Keratinocyte (primary cell): Measurements from ENCODE around the gene MUC4. TPM values are rescaled to one million over a fixed set of nuclear protein-coding genes. Genes with fewer than 3 reads are reported as not detected.
"Not testable (repeated sequence)": the region's sequence is repeated elsewhere in the genome, so short reads cannot be mapped to it uniquely, and the experiment has no call there.

ENCODE experiments used
- DNase-seq: peaks from one replicate; pipeline ENCODE4 v3.0.0-alpha.2; 2011; ENCODE audit warnings: low read depth, missing footprints, low spot score
- FAIRE-seq: peaks from 2 replicates; lab custom pipeline; 2011; peaks lifted over from hg19 to GRCh38; lab: Jason Lieb, UNC
- H2AFZ ChIP-seq: 2 replicates; pipeline ENCODE4 v1.6.0; 2012; ENCODE audit warnings: low read length, control low read depth, inconsistent platforms; ENCODE audit not compliant: control insufficient read depth
- H3K27ac ChIP-seq: 2 replicates; pipeline ENCODE4 v1.5.1; 2011; ENCODE audit warnings: low read length; ENCODE audit not compliant: control insufficient read depth, insufficient read depth
- H3K27me3 ChIP-seq: 3 replicates; pipeline ENCODE4 v1.6.0; 2011; ENCODE audit warnings: low read length; ENCODE audit not compliant: control insufficient read depth, insufficient read depth; ENCODE audit errors: extremely low read depth
- H3K36me3 ChIP-seq, 2 experiments: 2 replicates in 1 of 2; 3 replicates in 1 of 2; pipeline ENCODE4 v1.5.1; 2011; ENCODE audit warnings: low read length in 2 of 2, mild to moderate bottlenecking in 1 of 2; ENCODE audit not compliant: control insufficient read depth in 2 of 2, insufficient read depth in 2 of 2; ENCODE audit errors: extremely low read depth in 1 of 2
- H3K4me1 ChIP-seq: 3 replicates; pipeline ENCODE4 v1.5.1; 2011; ENCODE audit warnings: low read length; ENCODE audit not compliant: control insufficient read depth, insufficient read depth; ENCODE audit errors: extremely low read depth
- H3K4me2 ChIP-seq: 3 replicates; pipeline ENCODE4 v1.6.0; 2011; ENCODE audit warnings: low read depth, low read length; ENCODE audit not compliant: control insufficient read depth, insufficient read depth; ENCODE audit errors: extremely low read depth
- H3K4me3 ChIP-seq, 3 experiments: fragments of 200-600 bp in 1 of 3; sonication (generic) in 1 of 3; 2 replicates in 2 of 3; 3 replicates in 1 of 3; pipeline ENCODE4 v1.5.1; 2011 to 2016; ENCODE audit warnings: low read length in 3 of 3, mild to moderate bottlenecking in 3 of 3, control low read depth in 2 of 3, inconsistent platforms in 1 of 3, low read depth in 1 of 3, mixed read lengths in 1 of 3, mixed run types in 1 of 3, moderate library complexity in 1 of 3; ENCODE audit not compliant: control insufficient read depth in 2 of 3, insufficient read depth in 2 of 3; ENCODE audit errors: extremely low read depth in 1 of 3
- H3K79me2 ChIP-seq: 2 replicates; pipeline ENCODE4 v1.6.0; 2012; ENCODE audit warnings: low read length; ENCODE audit not compliant: control insufficient read depth, insufficient read depth
- H3K9ac ChIP-seq: 3 replicates; pipeline ENCODE4 v1.6.0; 2011; ENCODE audit warnings: low read length; ENCODE audit not compliant: control insufficient read depth, insufficient read depth; ENCODE audit errors: extremely low read depth
- H3K9me1 ChIP-seq: 3 replicates; pipeline ENCODE4 v1.6.0; 2011; ENCODE audit warnings: low read length; ENCODE audit not compliant: control insufficient read depth, insufficient read depth; ENCODE audit errors: extremely low read depth
- H3K9me3 ChIP-seq: 2 replicates; pipeline ENCODE4 v1.5.1; 2012; ENCODE audit warnings: low read depth, low read length; ENCODE audit not compliant: control insufficient read depth
- H4K20me1 ChIP-seq: 3 replicates; pipeline ENCODE4 v1.6.0; 2011; ENCODE audit warnings: low read length; ENCODE audit not compliant: control insufficient read depth, insufficient read depth; ENCODE audit errors: extremely low read depth
- CTCF ChIP-seq, 3 experiments: IDR thresholded peaks in 1 of 3; conservative IDR thresholded peaks in 1 of 3; optimal IDR thresholded peaks in 1 of 3; 2 replicates in 2 of 3; 3 replicates in 1 of 3; pipeline versions ENCODE3 to v1.5.1; 2011; ENCODE audit warnings: low read length in 3 of 3, mild to moderate bottlenecking in 3 of 3, moderate library complexity in 2 of 3, control low read depth in 1 of 3, inconsistent platforms in 1 of 3; ENCODE audit not compliant: insufficient read depth in 2 of 3; ENCODE audit errors: extremely low read depth in 1 of 3
- EZH2 ChIP-seq: IDR thresholded peaks from one replicate; pipeline ENCODE4 v1.6.1; 2012; ENCODE audit warnings: inconsistent platforms, mild to moderate bottlenecking, low read length, moderate library complexity
- dilution Hi-C: fragments of 300-500 bp; cut with MboI; formaldehyde crosslinking; loops from one replicate; pipeline ENCODE4 v1.7.0; 2020; ENCODE audit warnings: low sequenced_read_pairs; ENCODE audit not compliant: extremely low pct_ligation_motif_present
- polyA plus RNA-seq, 5 experiments: library from polyadenylated mRNA; depleted of rRNA in 3 of 5; stranded (reverse) in 3 of 5; stranded (forward) in 1 of 5; unstranded in 1 of 5; fragments of >200 nt; gene quantifications; 1 replicate in 1 of 5; 2 replicates in 3 of 5; 3 replicates in 1 of 5; pipeline versions ENCODE4 v1.2.1 to v1.2.3, GENCODE V29; 2011 to 2012; ENCODE audit warnings: missing spikeins in 2 of 5, low read depth in 1 of 5, low replicate concordance in 1 of 5

MUC4 gene
- polyA plus RNA-seq, 1 donor (not counting 4 experiments of a cell fraction or from before 2014, with no cell fraction given), result not detected

- Histone ChIP-seq H3K4me1 (no peaks in the 10 kb centered on the region), H4K20me1 (no peaks in the 10 kb centered on the region), H3K9ac (no peak overlapping the region), H2AFZ (no peak overlapping the region), H3K9me3 (no peaks in the 10 kb centered on the region), H3K27me3 (no peaks in the 10 kb centered on the region), H3K36me3 (no peaks in the 10 kb centered on the region), H3K4me3 (no peak overlapping the region), H3K4me2 (no peak overlapping the region), H3K79me2 (no peaks in the 10 kb centered on the region), H3K27ac (no peak overlapping the region), H3K9me1 (no peaks in the 10 kb centered on the region)
- dilution Hi-C loops, result no loop called here
- no peak for TF ChIP-seq EZH2
- no peak for TF ChIP-seq CTCF (optimal IDR thresholded peaks at IDR 0.05 in 1 of 3, IDR thresholded peaks at IDR 0.05 in 1 of 3, conservative IDR thresholded peaks at IDR 0.05 in 1 of 3; ENCODE audit: extremely low read depth in 1 of 3, insufficient read depth in 2 of 3, low read length in 3 of 3)
- FAIRE-seq (no peak), DNase-seq (no peak)
These were observed 72.1 kb downstream of the MUC4 start for GRCh38 chr3:195739561-195740111.

DNA sequence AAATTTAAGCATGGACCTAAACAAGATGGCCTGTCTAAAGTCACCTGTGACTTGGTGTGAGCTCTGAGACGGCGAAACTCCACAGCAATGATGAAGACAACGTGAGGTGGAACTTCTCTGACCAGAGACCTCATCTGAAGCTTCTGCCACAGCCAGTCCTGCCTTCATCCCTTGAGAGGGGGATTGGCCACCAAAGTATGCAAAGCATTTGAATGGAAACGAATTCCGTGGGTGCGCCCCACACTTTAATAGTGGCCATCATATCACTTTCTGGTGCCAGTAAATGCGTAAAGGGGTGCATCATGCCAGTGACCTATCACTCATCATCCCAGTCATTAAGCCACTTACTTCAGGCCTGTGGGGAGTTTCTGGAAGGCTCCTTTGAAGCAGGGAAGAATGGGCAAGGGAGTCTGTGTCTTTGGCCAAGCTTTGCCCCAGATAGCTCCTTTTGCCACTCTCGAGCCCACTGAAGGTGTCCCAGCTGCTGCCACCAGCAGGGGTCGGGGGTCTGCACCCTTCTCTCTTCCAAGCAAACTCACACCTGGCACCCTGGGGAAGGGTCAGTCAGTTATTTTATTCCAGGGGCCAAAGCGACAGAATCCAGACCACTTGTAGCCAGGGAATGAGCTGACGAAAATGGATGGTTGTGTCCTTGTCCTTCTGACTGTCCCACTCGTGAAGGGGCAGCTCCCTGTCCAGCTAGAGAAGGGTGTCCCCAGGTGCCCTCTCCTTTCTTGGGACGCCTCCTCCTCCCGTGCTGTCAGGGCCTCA lies 73.3 kb downstream of the MUC4 start:
- dilution Hi-C loops, result no loop called here
- DNase-seq (no peak), FAIRE-seq (no peak)
- Histone ChIP-seq H3K4me1 (no peaks in the 10 kb centered on the region), H3K9me1 (no peaks in the 10 kb centered on the region), H2AFZ (no peak overlapping the region), H3K4me2 (no peak overlapping the region), H3K27ac (no peak overlapping the region), H3K79me2 (no peaks in the 10 kb centered on the region), H3K27me3 (no peaks in the 10 kb centered on the region), H3K9me3 (no peaks in the 10 kb centered on the region), H3K4me3 (no peak overlapping the region), H3K36me3 (no peaks in the 10 kb centered on the region), H4K20me1 (no peaks in the 10 kb centered on the region), H3K9ac (no peak overlapping the region)
- TF ChIP-seq EZH2 (no peak), CTCF (optimal IDR thresholded peaks at IDR 0.05 in 1 of 3, IDR thresholded peaks at IDR 0.05 in 1 of 3, conservative IDR thresholded peaks at IDR 0.05 in 1 of 3; ENCODE audit: extremely low read depth in 1 of 3, insufficient read depth in 2 of 3, low read length in 3 of 3) (no peak)

DNA sequence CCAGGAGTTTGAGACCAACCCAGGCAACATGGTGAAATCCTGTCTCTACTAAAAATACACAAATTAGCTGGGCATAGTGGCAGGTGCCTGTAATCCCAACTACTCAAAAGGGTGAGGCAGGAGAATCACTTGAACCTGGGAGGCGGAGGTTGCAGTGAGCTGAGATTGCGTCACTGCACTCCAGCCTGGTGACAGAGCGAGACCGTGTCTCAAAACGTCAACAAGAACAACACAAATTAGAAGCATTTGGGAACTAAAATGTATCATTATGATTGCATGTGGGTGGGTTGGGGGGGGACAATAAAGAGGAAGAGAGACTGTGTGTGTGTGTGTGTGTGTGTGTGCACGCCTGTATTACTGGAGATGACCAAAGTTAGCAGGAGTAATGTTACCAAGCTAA lies 73.9 kb downstream of the MUC4 start:
- H3K9me1 ChIP-seq, DNase-seq, dilution Hi-C loops: not testable (repeated sequence)

More for the DNA sequence above, 73.9 kb downstream of the MUC4 start:
- H3K9me3 ChIP-seq, H3K27ac ChIP-seq, H3K27me3 ChIP-seq, H2AFZ ChIP-seq, H3K4me1 ChIP-seq, FAIRE-seq, H3K4me3 ChIP-seq, H3K9ac ChIP-seq, H4K20me1 ChIP-seq, H3K36me3 ChIP-seq, H3K4me2 ChIP-seq, H3K79me2 ChIP-seq: not testable (repeated sequence)
